Measurements from ENCODE around the gene ALDOC. TPM values are rescaled to one million over a fixed set of nuclear protein-coding genes. Genes with fewer than 3 reads are reported as not detected.
"Not testable (repeated sequence)": the region's sequence is repeated elsewhere in the genome, so short reads cannot be mapped to it uniquely, and the experiment has no call there.

Gene ALDOC
- total RNA-seq, 4 donors from 2014 or later = 0.87 to 7.0 (median 3.3) TPM

- Histone ChIP-seq H3K27ac (no peak overlapping the region), H3K9me3 (no peaks in the 10 kb centered on the region), H3K4me3 (no peak overlapping the region), H3K27me3 (no peaks in the 10 kb centered on the region), H3K4me1 (peaks cover 0 to 5% of the 10 kb centered on the region in 2 donors), H3K36me3 (no peaks in the 10 kb centered on the region)
- in situ Hi-C loops (cut with MboI; ENCODE audit: low sequenced_read_pairs in 4 of 4) = no loop called here
- no peak for DNase-seq
- no peak for ATAC-seq
- intact Hi-C loops (cut with DNase I; ENCODE audit: low total_unique reads) = no loop called here
- TF ChIP-seq CTCF (IDR thresholded peaks at IDR 0.05 in 4 of 5, conservative IDR thresholded peaks at IDR 0.05 in 1 of 5) (no peak), POLR2A (IDR thresholded peaks at IDR 0.05) (no peak)
Measured at GRCh38 chr17:28579526-28579925, 2.8 kb upstream of the ALDOC start.

- intact Hi-C loops (cut with DNase I; ENCODE audit: low total_unique reads) (no loop called here), in situ Hi-C loops (cut with MboI; ENCODE audit: low sequenced_read_pairs in 4 of 4) (no loop called here)
- no peak for DNase-seq
- no peak overlapping the region for H3K27ac ChIP-seq
- ATAC-seq = no peak
- no peak overlapping the region for H3K4me3 ChIP-seq
- no peaks in the 10 kb centered on the region for H3K9me3 ChIP-seq
- no peaks in the 10 kb centered on the region for H3K36me3 ChIP-seq
- H3K27me3 ChIP-seq = no peaks in the 10 kb centered on the region
- H3K4me1 ChIP-seq = peaks cover 0 to 5% of the 10 kb centered on the region in 2 donors
- TF ChIP-seq POLR2A (IDR thresholded peaks at IDR 0.05) = no peak
- TF ChIP-seq CTCF (IDR thresholded peaks at IDR 0.05 in 4 of 5, conservative IDR thresholded peaks at IDR 0.05 in 1 of 5) = no peak
Measured at GRCh38 chr17:28578246-28579195, 1.8 kb upstream of the ALDOC start.

- no peaks in the 10 kb centered on the region for H3K27me3 ChIP-seq
- in situ Hi-C loops (cut with MboI; ENCODE audit: low sequenced_read_pairs in 4 of 4) = no loop called here
- no peak for ATAC-seq
- no peak for TF ChIP-seq CTCF (IDR thresholded peaks at IDR 0.05 in 4 of 5, conservative IDR thresholded peaks at IDR 0.05 in 1 of 5)
- peaks cover under 1 to 9% of the 10 kb centered on the region in 2 donors for H3K4me1 ChIP-seq
- no peaks in the 10 kb centered on the region for H3K36me3 ChIP-seq
- H3K27ac ChIP-seq = no peak overlapping the region
- intact Hi-C loops (cut with DNase I; ENCODE audit: low total_unique reads) = loop anchor here (2.0 kb wide), 1 partner anchor 25 kb away; the partner anchor contains the start of gene UNC119
- DNase-seq = no peak
- H3K9me3 ChIP-seq = no peaks in the 10 kb centered on the region
- H3K4me3 ChIP-seq = no peak overlapping the region
Measured at GRCh38 chr17:28577466-28577824, 750 bp upstream of the ALDOC start.

- intact Hi-C loops (cut with DNase I; ENCODE audit: low total_unique reads) = loop anchor here (2.0 kb wide), 1 partner anchor 23 kb away; the partner anchor contains the start of gene UNC119
- peaks cover 9 to 16% of the 10 kb centered on the region in 2 donors for H3K4me1 ChIP-seq
- H3K9me3 ChIP-seq; H3K36me3 ChIP-seq; H3K27me3 ChIP-seq; in situ Hi-C loops (cut with MboI; ENCODE audit: low sequenced_read_pairs in 4 of 4); H3K27ac ChIP-seq; DNase-seq; ATAC-seq; H3K4me3 ChIP-seq: not testable (repeated sequence)
Measured at GRCh38 chr17:28576016-28576415, 679 bp downstream of the ALDOC start.

- intact Hi-C loops (cut with DNase I; ENCODE audit: low total_unique reads) = no loop called here
- H3K27me3 ChIP-seq = no peaks in the 10 kb centered on the region
- H3K9me3 ChIP-seq = no peaks in the 10 kb centered on the region
- no peak for TF ChIP-seq CTCF (IDR thresholded peaks at IDR 0.05 in 4 of 5, conservative IDR thresholded peaks at IDR 0.05 in 1 of 5)
- TF ChIP-seq POLR2A (IDR thresholded peaks at IDR 0.05) = no peak
- ATAC-seq = no peak
- DNase-seq = no peak
- in situ Hi-C loops (cut with MboI; ENCODE audit: low sequenced_read_pairs in 4 of 4) = no loop called here
- H3K4me3 ChIP-seq = no peak overlapping the region
- no peak overlapping the region for H3K27ac ChIP-seq
- H3K36me3 ChIP-seq = no peaks in the 10 kb centered on the region
- H3K4me1 ChIP-seq = peaks cover 13 to 20% of the 10 kb centered on the region in 2 donors
Measured at GRCh38 chr17:28575126-28575795, 1.4 kb downstream of the ALDOC start.
